Measurements from ENCODE around the gene GGCT.

DNA sequence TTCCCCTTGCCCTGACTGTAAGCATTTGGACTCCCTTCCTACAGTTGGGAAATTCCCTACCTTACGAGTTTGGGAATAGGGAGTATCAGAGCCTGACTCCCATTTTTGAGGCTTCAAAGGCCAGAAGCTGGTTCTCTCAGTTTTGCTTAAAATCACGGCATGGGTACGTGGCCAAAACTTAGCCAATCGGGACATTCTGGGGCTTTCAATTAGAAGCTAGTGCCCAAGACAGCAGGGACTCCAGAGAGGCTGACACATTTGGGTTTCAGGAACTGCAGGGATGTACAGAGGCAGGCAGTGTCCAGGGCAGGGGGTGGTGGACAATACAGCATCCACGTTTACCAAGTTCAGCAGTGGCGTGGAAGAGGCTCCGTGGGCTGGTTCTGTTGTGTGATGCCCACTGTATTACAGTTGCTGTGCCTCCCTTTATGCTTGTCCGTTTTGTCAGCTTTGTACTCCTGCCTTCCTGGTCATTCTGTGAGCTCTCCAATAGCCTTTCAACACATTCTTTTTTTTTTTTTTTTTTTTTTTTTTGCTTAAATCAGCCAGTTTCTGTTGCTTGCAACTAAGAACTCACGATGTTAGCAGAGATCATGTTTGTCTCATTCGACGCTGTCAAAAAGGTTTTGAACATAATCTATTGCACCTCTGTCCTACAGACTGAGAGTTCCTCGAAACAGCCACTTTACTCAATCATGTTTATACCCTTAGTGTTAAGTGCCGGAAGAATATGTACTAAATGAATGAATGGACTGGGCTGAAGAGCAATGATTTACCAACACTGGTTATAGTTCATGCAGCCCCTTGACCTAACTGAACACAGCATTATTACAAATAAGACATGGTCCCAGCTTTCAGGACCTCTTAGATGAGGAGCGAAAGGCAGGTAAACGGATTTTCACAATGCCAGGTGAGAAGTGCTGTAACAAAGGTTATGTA lies 1.1 kb downstream of the GGCT start:
- TF ChIP-seq, protein P1, sequence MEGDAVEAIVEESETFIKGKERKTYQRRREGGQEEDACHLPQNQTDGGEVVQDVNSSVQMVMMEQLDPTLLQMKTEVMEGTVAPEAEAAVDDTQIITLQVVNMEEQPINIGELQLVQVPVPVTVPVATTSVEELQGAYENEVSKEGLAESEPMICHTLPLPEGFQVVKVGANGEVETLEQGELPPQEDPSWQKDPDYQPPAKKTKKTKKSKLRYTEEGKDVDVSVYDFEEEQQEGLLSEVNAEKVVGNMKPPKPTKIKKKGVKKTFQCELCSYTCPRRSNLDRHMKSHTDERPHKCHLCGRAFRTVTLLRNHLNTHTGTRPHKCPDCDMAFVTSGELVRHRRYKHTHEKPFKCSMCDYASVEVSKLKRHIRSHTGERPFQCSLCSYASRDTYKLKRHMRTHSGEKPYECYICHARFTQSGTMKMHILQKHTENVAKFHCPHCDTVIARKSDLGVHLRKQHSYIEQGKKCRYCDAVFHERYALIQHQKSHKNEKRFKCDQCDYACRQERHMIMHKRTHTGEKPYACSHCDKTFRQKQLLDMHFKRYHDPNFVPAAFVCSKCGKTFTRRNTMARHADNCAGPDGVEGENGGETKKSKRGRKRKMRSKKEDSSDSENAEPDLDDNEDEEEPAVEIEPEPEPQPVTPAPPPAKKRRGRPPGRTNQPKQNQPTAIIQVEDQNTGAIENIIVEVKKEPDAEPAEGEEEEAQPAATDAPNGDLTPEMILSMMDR (IDR thresholded peaks at IDR 0.05) = no peak
- no peak for TF ChIP-seq EP300 (IDR thresholded peaks at IDR 0.05)
- no peak for TF ChIP-seq POLR2A (IDR thresholded peaks at IDR 0.05; ENCODE audit: low read depth)
- no peak for TF ChIP-seq POLR2AphosphoS5 (IDR thresholded peaks at IDR 0.05)
